T-helper 2 cell treated with Interferon-gamma antibody and Interleukin-4, amounts not matched to agents 100 ng/mL and 5 ng/mL, for 36 hours (primary cell): ENCODE data around the gene CRYBA4. TPM values are rescaled to one million over a fixed set of nuclear protein-coding genes. Genes with fewer than 3 reads are reported as not detected.

Experiments used
- intact Hi-C: fragments of 100-400 bp; cut with micrococcal nuclease; formaldehyde crosslinking; loops from one replicate; pipeline ENCODE4 v1.15.1; 2023
- total RNA-seq: library from RNA; stranded (reverse); gene quantifications from 2 replicates; pipeline ENCODE4 v1.2.3, GENCODE V29; 2022

CRYBA4 gene
- total RNA-seq, 1 donor from 2014 or later: not detected

DNA sequence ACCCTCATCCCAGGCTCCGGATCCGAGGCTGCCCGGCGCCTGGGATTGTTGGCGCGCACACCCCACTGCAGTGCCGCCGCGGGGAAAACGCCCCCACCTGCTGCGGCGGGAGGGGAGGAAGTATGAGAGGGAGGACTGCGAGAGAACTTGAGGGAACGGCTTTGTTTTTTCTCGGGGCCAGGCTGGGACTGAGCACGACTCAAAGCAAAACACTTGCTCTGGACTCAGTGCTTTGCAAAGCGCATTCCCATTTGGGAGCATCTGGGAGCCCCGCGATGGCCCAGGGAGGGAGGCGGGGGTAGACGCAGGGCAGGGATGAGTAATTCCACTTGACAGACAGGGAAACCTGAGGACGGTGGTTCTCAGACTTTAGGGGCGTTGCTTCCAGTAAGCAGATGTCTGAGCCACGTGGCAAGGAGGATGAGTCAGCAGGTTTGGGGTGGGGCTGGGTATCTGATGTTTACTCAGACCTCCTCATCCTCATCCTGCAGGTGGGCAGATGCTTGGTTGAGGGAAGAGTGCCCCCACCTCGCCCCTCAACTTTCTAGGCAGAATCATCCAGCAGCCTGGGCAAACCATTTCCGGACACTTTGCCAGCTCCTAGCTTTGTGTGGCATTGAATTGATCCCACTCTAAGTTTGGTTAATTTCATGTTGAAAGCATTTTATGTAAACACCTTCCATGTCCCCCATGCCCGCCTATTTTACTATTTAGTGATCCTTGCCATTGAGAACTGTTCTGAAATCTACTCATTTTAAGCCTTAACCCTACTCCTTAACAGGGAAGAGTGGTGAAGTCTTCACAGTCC, 37.1 kb downstream of the CRYBA4 start:
- intact Hi-C loops: loop anchor here (1.0 to 5.0 kb wide), 4 partner anchors 11 to 227 kb away; partner anchors contain the start of genes HPS4 and SRRD

DNA sequence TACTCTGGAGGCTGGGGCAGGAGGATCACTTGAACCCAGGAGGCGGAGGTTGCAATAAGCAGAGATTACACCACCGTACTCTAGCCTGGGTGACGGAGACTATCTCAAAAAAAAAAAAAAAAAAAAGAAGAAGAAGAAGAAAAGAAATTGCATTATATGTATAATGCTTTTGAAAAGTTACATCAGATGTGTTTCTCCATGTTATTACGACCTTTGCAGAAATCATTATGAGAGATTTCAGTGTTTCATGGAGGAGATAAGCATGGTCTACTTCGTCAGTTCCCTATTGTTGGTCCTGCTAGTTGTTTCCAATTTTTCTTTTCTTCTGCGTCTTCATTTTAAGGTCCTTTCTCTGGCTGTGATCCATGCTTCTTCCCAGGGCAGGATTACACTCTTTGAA, 38.6 kb downstream of the CRYBA4 start:
- intact Hi-C loops: no loop called here

DNA sequence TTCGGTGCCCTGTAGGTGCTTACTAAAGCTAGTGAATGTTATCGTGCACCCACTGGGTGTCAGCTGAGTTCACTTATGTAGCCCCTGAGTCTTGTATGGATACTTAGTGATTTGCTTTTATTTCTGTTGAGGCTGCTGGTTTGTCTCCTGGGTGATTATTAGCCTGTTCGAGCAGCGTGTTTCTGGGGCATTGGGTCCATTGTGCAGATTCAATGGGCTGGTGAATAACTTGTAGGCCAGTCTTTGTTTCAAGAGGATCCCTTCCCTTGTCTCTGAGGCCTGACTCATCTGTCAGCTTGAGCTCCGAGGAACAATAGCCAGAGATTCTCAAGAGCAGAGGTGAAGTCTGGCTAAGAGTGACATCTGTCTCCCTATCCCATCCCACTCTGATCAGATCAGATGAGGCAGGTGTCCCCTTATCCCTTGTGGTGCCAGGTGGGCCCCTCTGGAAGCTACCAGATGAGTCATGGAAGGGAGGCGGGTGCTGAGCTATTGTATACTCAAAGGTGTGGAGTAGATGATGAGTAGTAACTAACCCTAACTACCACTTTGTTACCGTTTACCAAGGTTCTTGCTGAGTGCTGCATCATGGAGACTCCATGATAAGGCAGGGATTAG, 39.3 kb downstream of the CRYBA4 start:
- intact Hi-C loops: no loop called here

DNA sequence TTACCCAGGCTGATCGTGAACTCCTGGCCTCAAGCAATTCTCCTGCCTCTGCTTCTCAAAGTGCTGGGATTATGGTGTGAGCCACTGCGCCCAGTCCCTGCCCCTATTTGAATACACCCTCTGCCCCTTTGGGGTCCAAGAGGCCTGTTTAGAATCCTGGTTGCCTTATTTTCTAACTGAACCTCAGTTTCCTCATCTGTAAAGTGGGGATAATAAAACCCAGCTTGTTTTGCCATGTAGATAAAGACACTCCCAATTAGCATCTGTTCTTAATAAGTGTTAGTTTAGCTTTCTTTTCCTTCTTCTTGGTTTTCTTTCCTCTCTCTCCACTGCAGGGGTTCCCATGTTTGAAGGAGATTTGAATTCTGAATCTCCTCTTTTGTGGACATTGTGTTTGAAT, 40.4 kb downstream of the CRYBA4 start:
- intact Hi-C loops: no loop called here

DNA sequence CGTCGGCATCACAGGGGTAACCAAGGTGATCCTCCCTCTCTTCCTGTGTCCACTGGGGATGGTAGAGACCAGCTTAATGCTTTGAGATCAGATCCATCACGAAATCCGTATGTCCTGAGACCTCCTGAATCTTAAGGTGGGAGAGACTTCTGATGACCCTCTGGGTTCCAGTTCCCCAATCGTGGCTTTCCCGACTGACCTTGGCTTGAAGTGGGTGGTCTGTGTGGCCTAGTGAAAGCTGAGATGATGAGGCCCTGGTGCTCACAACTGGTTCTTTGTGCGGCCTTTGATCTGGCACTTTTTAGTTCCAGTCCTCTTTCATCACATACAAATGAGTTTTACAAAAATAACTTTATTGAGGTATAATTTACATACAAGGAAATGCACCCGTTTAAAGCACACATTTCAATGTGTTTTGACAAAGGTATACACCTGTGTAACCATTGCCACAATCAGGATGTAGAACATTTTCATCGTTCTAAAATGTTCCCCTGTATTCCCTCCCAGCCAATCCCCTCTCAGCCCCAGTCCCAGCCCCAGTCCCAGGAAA, 41.7 kb downstream of the CRYBA4 start:
- intact Hi-C loops: no loop called here

DNA sequence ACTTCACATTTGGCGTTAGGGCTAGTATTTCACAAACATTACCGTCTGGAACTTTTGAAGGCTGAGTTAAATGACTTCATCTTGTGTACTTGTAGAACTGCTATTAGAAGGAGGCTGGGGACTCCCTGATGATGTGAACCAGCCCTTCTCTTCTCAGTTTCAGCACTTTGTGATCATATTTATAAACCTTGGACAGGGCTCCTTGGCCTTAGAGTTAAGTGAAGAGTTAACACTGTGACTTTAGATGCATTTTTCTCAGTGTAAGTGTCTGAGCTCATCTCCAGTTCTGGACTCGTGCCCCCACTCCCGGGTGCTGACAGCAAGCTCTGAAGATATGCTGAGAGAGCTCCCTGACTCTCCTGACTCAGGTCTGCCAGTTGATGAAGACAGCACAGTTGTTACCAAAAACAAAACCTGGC, 44.1 kb downstream of the CRYBA4 start:
- intact Hi-C loops: loop anchor here (1.0 kb wide), 1 partner anchor 163 kb away; no protein-coding TSS in a partner anchor

DNA sequence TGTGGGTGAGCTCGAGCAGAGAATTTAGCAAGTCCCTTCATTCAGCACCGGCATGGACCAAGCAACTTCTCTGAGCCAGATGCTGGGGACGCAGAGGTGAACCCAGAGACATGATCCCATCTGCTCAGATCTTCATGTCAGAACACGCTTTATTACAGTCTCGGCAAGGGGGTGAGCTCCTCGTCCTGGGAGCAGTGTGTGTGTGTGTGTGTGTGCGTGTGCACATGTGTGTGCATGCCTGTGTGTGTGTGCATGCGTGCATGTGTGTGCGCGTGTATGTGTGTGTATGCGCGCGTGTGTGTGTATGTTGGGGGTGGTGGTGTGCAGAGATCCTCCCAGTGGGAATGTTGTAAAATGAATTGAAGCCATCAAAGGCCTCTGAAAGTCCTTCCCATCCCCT, 45.4 kb downstream of the CRYBA4 start:
- intact Hi-C loops: no loop called here

DNA sequence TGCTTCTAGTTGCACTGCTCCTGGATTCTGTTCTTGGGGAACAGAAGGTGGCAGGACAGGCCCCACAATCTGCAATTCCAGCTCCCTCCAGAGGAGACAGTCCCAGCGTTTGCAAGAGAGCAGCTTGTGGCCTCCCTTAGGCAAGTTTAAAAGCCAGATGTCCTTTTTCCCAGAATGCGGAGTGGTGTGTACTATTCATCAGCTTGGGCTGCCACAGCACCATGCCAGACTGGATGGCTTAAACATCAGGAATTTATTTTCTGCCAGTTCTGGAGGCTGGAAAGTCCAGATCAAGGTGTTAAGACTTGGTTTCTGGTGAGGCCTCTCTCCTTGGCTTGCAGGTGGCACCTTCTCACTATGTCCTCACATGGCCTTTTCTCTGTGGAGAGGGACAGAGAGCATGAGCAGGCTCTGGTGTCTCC, 47.3 kb downstream of the CRYBA4 start:
- intact Hi-C loops: no loop called here

DNA sequence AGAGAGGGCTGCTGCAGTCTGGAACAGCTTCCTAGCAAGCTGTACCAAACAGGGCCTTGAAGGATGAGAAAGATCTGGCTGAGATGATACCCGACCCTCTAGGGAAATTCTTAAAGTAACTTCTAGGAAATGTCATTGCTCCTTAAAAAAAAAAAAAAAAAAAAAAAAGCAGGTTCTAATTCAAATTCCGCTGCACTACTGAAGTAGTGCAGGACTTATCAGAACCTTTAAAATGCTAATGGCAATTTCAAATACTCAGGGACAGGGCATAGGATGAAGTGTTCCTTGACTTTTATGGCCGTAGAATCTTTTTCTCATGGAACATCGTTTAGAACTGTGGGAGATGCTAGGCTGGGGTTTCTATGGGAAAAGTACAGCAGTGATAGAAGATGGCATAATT, 48.7 kb downstream of the CRYBA4 start:
- intact Hi-C loops: loop anchor here (2.0 to 10.0 kb wide), 4 partner anchors 28 to 1247 kb away; partner anchors contain the start of gene PITPNB

DNA sequence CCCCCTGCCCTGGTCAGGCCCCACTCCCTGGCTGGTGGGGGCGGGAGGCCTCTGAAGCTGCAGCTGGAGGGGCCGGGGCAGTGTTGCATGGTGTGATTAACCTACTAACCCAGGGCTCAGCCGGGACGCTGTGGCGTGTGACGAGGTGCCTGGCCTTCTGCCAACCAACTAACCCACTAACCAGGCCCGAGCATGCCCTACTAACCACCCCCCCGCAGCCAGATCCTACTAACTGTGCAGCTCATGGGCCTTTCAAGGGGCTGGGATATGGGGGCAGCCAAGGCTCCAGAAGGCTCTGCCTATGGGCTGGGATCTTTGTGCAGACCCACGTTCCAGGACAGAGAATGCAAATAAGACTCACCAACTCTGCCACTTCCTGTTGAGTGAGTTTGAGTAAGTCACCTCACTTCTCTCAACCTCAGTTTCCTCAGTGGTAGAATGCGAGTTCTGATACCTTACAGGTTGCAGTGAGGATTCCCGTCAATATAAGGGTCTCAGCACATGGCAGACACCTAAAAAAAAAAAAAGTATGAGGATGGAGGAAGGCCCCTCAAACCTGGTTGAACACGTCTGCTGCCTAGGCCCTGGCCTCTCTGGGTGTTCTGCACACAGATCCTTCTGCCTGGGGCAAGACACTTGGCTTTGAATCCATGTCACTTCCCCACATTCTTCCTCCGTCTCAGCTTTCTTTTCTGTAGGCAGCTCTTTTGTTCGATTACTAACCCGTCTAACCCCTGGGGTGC, 49.7 kb downstream of the CRYBA4 start:
- intact Hi-C loops: loop anchor here (1.0 to 10.0 kb wide), 9 partner anchors 12 to 1246 kb away; partner anchors contain the start of genes ASPHD2, HPS4, PITPNB and SRRD

DNA sequence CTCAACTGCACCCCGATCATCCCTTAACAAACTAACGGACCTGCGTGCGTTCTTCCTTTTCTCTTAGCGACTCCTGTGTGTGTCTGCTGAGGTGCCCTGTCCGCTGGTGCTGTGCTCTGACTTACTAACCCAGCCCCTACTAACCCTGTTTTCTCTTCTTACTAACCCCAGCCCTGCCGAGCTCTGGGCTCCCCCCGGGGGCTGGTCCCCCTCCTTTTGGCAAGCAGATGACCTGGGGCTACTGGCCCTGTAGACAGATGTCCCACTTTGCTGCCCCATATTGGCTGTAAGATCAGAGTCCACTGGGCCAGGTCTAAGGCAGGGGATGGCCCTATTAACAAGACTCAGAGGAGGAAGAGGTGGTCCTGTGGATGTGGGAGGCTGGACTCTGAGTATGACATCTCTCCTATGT, 50.3 kb downstream of the CRYBA4 start:
- intact Hi-C loops: loop anchor here (1.0 to 10.0 kb wide), 8 partner anchors 13 to 1245 kb away; partner anchors contain the start of genes ASPHD2, HPS4, PITPNB and SRRD

DNA sequence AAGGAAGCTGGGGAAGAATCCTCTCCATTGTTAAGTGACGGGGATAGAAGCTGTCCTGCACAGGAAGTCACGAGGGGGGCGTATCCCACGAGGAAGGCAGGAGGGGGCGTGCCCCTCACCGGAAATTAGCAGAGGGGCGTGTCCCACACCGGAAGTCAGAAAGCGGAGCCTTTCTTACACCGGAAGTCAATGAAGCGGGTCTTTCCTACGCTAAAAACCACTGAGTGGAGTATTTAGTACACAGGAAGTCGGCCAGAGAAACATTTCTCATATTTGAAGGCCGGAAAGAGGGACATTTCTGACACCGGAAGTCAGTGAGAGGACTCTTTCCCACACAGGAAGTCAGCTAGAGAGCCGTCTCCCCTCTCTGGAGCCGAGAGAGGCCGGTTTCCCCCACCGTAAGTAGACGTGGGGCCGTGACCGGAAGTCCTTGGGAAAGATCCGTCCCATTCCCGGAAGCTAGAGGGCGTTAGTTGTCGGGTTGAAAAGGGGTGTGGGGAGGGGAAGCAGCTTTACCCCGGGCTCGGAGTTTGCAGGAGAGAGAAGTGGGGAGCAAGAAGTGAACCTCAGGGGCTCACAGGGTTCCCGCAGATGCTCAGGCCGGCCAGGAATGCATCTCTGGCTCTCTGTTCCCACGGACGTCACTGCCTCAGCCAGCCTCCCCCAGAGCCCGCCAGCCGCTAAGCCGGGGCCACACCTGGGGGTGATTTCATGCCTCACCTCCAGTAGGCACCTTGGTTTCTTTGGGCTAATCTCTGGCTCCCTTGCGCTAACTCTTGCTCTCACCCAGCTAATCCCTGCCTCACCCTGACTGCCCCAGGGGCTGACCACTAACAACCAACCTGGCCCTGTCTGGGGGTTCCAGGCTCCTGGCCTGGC, 51.1 kb downstream of the CRYBA4 start:
- intact Hi-C loops: loop anchor here (1.0 to 10.0 kb wide), 8 partner anchors 14 to 1244 kb away; partner anchors contain the start of genes ASPHD2, HPS4, PITPNB and SRRD

DNA sequence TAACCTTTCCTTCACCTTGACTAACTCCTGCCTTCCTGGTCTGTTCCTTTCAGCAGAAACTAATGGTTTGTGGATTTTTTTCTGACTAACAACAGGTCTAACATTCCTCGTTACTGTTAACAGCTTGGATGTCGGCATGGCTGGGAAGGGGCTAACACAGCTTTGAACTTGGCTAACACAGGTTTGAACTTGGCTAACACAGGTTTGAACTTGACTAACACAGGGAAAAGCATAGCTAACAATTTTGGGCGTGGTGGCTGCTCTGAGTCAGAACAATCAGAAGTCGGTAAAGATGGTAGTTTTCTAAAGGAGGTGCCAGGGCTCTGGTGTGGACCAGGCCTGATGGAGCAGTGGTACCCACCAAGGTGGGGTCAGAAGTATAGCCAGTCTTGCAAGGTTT, 51.7 kb downstream of the CRYBA4 start:
- intact Hi-C loops: loop anchor here (5.0 to 10.0 kb wide), 3 partner anchors 61 to 1244 kb away; partner anchors contain the start of gene PITPNB

DNA sequence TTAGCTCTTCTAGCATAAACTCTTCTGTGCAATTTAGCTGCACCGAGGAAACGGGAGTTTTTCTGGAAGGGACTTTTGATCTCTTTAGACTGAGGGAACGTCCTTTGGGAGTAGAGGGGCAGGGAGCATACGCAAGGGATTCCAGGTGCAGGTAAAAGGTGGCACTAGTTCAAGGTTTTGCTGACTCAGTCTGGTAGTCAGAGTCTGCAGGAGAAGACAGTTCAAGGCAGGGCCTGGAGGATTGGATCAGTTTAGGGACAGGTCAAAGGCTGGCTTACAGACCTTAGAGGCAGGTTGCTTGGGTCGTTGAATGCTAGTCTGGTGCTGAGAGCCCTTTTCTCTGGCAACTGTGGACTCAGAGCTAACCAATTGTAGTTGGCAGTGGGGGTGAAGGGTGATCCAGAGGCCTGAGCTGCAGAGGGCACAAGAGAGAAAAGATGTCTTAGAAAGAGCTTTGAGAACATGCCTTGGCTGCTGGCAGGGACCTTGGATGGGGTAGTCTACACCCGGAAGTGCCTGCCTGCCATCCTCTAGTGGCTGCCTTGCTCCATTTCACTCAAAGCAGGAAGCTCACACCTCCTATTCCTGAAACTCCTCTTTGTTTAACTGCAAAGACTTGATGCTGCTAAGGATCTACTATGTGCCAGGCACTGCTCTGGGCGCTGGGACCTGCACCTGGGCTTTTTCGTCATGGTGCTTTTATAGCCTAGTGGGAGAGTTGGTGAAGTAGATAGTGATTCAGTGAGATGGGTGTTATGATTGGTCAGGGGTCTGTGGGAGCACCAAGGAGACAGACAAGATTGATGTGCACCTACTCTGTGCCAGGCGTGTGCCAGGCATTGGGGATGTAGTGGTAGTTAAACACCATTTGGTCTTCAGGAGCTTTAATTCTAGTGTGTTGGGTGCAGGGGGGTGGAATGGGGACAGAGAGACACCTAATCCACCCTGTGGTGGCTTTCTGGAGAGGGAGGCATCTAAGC, 52.7 kb downstream of the CRYBA4 start:
- intact Hi-C loops: loop anchor here (5.0 to 10.0 kb wide), 3 partner anchors 60 to 1243 kb away; partner anchors contain the start of gene PITPNB

DNA sequence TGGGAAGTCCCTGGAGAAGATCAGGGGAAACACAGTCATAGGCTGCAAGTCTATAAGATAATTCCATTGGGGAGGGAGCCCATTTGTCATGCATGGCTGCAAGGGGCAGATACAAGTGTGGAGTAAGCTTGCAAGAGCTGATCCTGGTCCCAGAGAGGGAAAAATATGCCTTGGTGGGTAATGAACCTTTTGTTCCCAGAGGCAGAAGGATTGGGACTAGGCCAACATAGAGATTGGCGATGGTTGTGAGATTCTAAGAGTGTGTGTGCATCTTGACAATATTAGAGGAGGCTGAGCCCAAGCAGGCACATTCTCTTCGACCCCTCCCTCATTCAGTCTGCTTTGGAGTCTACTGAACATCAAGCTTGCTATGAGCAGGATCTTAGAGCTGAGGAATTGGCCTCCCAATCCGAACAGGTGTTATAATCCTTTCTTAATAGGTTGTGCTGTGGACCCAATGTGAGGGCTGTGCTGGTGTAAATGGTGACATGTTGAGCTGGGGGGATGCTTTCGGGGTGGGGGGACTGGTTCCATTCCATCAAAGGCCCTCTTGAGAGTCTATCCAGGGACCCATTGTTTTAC, 54.0 kb downstream of the CRYBA4 start:
- intact Hi-C loops: loop anchor here (10.0 kb wide), 1 partner anchor 59 kb away; no protein-coding TSS in a partner anchor

DNA sequence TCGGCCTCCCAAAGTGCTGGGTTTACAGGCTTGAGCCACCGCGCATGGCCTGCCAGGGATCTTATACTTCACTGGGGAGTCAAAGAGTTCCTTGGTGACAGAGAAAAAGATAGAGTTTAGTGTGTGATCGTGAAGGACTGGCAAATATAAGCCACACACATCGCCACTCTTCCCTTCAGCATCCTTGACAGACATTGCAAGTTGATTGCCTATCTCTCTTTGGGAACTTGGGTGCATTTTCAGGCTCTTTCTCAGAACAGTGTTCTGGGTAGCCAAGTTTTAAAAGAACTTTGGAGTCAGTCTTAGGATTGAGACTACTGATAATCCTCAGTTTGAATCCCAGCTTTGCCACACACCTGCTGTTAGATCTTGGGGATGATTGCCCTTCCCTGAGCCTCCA, 55.5 kb downstream of the CRYBA4 start:
- intact Hi-C loops: loop anchor here (10.0 kb wide), 1 partner anchor 58 kb away; no protein-coding TSS in a partner anchor

DNA sequence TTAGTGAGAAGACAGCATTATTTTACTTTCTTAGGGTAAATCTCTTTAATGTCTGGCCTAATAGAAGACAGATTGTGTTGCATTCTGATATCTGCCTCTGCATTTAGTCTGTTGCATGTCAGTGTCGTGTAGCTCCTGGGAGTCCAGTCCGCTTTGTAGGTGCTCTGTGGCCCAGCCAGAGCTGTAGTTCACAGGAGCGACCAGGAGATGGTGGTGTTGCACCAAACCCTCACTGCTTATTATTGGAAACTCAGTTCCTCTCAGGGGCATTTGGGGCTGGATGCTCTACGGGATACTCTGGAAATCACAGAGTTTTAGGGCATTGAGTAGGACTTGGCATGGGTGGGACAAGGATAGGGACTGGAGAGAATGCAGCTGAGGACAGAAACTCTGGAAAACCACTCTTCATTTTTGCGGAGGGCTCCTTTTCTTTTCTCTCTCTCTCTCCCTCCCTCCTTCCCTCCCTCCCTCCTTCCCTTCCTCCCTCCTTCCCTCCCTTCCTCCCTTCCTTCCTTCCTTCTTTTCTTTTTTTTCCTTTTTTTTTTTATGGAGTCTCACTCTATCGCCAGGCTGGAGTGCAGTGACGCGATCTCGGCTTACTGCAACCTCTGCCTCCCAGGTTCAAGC, 57.4 kb downstream of the CRYBA4 start:
- intact Hi-C loops: loop anchor here (10.0 kb wide), 1 partner anchor 56 kb away; no protein-coding TSS in a partner anchor
